A673 (cell line): ENCODE measurements around the gene RPL31. TPM values are rescaled to one million over a fixed set of nuclear protein-coding genes. Genes with fewer than 3 reads are reported as not detected.
A peak's percentile ranks its signal among the peaks of the same experiment; 100 is the strongest.

ENCODE experiments used
- BruUV-seq: library from RNA; stranded (reverse); fragments of 400-500 nt; replicated peaks from 2 replicates; lab custom pipeline; 2021; lab: Mats Ljungman, UMichigan
- CTCF ChIA-PET: fragments of 300-600 bp; sonication (Branson Sonifier 250); formaldehyde crosslinking; loops from one replicate; lab custom pipeline; 2022; ENCODE audit warnings: antibody characterized with exemption; lab: Charles Lee
- POLR2A ChIA-PET: fragments of 300-600 bp; sonication (Branson Sonifier 250); formaldehyde crosslinking; loops from one replicate; lab custom pipeline; 2022; ENCODE audit warnings: antibody characterized with exemption; ENCODE audit not compliant: low non-redundant PET; lab: Charles Lee
- DNase-seq: peaks from one replicate; pipeline ENCODE4 v3.0.0-alpha.2; 2015; ENCODE audit warnings: low spot score
- H3K27ac ChIP-seq: fragments of 200-600 bp; sonication (generic); 2 replicates; pipeline ENCODE4 v1.5.1; 2016; ENCODE audit warnings: mixed run types, low read depth, mild to moderate bottlenecking, mixed read lengths, antibody characterized with exemption, low read length; ENCODE audit not compliant: poor library complexity, severe bottlenecking
- H3K27me3 ChIP-seq: fragments of 200-600 bp; sonication (generic); replicated peaks from 2 replicates; pipeline ENCODE4 v1.6.1; 2017; ENCODE audit warnings: mixed run types, low read depth, mild to moderate bottlenecking, mixed read lengths, antibody characterized with exemption, low read length; ENCODE audit not compliant: insufficient read depth, poor library complexity
- H3K36me3 ChIP-seq: fragments of 200-600 bp; sonication (generic); 2 replicates; pipeline ENCODE4 v1.6.1; 2016; ENCODE audit warnings: mixed run types, mild to moderate bottlenecking, mixed read lengths, antibody characterized with exemption, low read length; ENCODE audit not compliant: insufficient read depth, poor library complexity, severe bottlenecking
- H3K4me1 ChIP-seq: fragments of 200-600 bp; sonication (generic); 2 replicates; pipeline ENCODE4 v1.6.1; 2017; ENCODE audit warnings: mixed run types, mild to moderate bottlenecking, mixed read lengths, antibody characterized with exemption, low read length; ENCODE audit not compliant: insufficient read depth, poor library complexity, severe bottlenecking
- H3K4me3 ChIP-seq: fragments of 200-600 bp; sonication (generic); 2 replicates; pipeline ENCODE4 v1.5.1; 2016; ENCODE audit warnings: low read depth, mixed run types, mild to moderate bottlenecking, mixed read lengths, low read length; ENCODE audit not compliant: poor library complexity, severe bottlenecking
- H3K9me3 ChIP-seq: fragments of 200-600 bp; sonication (generic); 2 replicates; pipeline ENCODE4 v1.6.1; 2016; ENCODE audit warnings: mixed run types, low read depth, mild to moderate bottlenecking, mixed read lengths, antibody characterized with exemption, low read length; ENCODE audit not compliant: poor library complexity, severe bottlenecking
- CTCF ChIP-seq: fragments of 300-800, 200-600 bp; sonication (generic); conservative IDR thresholded peaks from 2 replicates; pipeline ENCODE4 v1.5.1; 2017; ENCODE audit warnings: low read depth, mild to moderate bottlenecking, antibody characterized with exemption, low read length, moderate library complexity, mixed read lengths
- EZH2 ChIP-seq: fragments of 200-600 bp; sonication (generic); IDR thresholded peaks from 2 replicates; pipeline ENCODE4 v1.6.1; 2017; ENCODE audit warnings: borderline replicate concordance, low read depth, mild to moderate bottlenecking, mixed read lengths, antibody characterized with exemption, low read length; ENCODE audit not compliant: poor library complexity, severe bottlenecking
- intact Hi-C: fragments of 100-400 bp; cut with micrococcal nuclease; formaldehyde crosslinking; loops from one replicate; pipeline ENCODE4 v1.10.0; 2022; ENCODE audit not compliant: unreplicated experiment
- total RNA-seq: library from RNA; stranded (reverse); gene quantifications from 2 replicates; pipeline ENCODE4 v1.2.3, GENCODE V29; 2021

The RPL31 gene
- total RNA-seq, 1 experiment from 2014 or later = 1,196 TPM

- Histone ChIP-seq H3K9me3 (no peaks in the 10 kb centered on the region), H3K36me3 (peaks cover 53% of the 10 kb centered on the region), H3K4me1 (no peaks in the 10 kb centered on the region), H3K27me3 (no peaks in the 10 kb centered on the region), H3K27ac (no peak overlapping the region), H3K4me3 (no peak overlapping the region)
- POLR2A ChIA-PET = no interaction called here
- DNase-seq = peak; percentile 62
- CTCF ChIA-PET = interaction anchor here (0.5 to 1.0 kb wide), 6 partner anchors 33 to 350 kb away, joined by 3 to 7 read pairs (median 5); no protein-coding TSS in a partner anchor
- intact Hi-C loops = loop anchor here (1.0 to 2.0 kb wide), 2 partner anchors 140 to 193 kb away; no protein-coding TSS in a partner anchor
- peak; percentile 84 for TF ChIP-seq CTCF
- TF ChIP-seq EZH2 = no peak
- BruUV-seq = no TSS peak
Measured at GRCh38 chr2:101012706-101013181, 10.7 kb downstream of the RPL31 start.

DNA sequence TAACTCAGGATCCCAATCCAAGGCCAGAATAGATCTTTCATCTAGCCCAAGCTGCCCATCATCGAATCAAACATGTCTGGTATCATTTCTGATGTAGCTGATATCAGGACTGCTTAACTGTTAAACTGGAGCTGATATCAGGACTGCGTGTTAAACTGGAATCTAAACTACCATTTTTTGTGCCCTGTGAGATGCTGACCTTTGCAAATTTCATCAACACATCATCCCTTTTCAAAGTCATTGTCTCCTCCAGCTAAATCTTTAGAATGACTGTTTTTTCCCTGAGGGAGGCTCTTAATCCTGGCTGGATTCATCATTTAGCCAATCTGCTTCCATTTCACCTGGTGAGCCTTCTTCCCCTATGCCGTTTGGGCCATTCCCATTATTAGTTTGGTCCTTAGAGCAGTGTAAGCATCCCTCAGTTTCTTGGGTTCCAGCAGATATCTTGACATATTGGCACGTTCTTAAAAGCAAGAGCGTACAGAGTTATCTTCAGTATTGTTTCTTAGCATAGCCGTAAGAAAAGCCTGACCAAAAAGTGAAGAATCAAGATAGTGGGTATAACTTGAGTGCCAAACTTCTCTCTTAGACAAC lies 12.3 kb downstream of the RPL31 start:
- no peak overlapping the region for H3K4me3 ChIP-seq
- no peaks in the 10 kb centered on the region for H3K4me1 ChIP-seq
- TF ChIP-seq EZH2 = no peak
- no peak for TF ChIP-seq CTCF
- intact Hi-C loops = no loop called here
- ChIA-PET CTCF (interaction anchor here (0.7 kb wide), 1 partner anchor 174 kb away, joined by 5 read pairs; no protein-coding TSS in a partner anchor), POLR2A (no interaction called here)
- H3K27ac ChIP-seq = no peak overlapping the region
- BruUV-seq = no TSS peak
- H3K9me3 ChIP-seq = no peaks in the 10 kb centered on the region
- no peak for DNase-seq
- no peaks in the 10 kb centered on the region for H3K27me3 ChIP-seq
- peaks cover 58% of the 10 kb centered on the region for H3K36me3 ChIP-seq

DNA sequence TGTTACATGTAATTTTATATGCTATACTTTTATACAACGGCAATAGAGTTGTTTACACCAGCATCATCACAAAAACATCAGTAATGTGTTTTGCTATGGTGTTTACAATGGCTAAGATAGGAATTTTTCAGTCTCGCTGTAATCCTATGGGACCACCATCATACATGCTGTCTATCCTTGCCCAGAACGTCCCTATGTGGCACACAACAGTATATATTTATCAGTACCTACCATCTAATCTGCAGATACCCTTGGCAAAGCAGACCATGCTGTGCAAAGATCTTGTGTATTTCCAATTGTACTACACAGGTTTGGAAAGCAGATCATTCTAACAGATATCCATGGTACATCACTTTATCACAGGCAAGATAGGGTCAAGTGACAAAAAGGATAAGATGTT lies 15.3 kb downstream of the RPL31 start:
- Histone ChIP-seq H3K4me3 (no peak overlapping the region), H3K27me3 (no peaks in the 10 kb centered on the region), H3K9me3 (no peaks in the 10 kb centered on the region), H3K4me1 (no peaks in the 10 kb centered on the region), H3K36me3 (peaks cover 58% of the 10 kb centered on the region), H3K27ac (no peak overlapping the region)
- no TSS peak for BruUV-seq
- CTCF ChIA-PET = no interaction called here
- TF ChIP-seq EZH2 (no peak), CTCF (no peak)
- POLR2A ChIA-PET = no interaction called here
- no peak for DNase-seq
- intact Hi-C loops = no loop called here
